HL-60 (cell line): ENCODE results near the gene KCNQ1OT1.

Experiments
- CTCF ChIP-seq: IDR thresholded peaks from one replicate; pipeline ENCODE4 v1.5.1; 2011; ENCODE audit warnings: low read length, control low read depth, inconsistent platforms; ENCODE audit not compliant: insufficient read depth
- GABPA ChIP-seq: IDR thresholded peaks from 2 replicates; pipeline ENCODE4 v1.6.1; 2012; ENCODE audit warnings: low read depth
- REST ChIP-seq: IDR thresholded peaks from 2 replicates; pipeline ENCODE4 v1.6.1; 2012; ENCODE audit warnings: low read depth; ENCODE audit not compliant: insufficient replicate concordance

- TF ChIP-seq REST (no peak), GABPA (no peak), CTCF (no peak)
Observed at GRCh38 chr11:2663506-2663905, 36.3 kb downstream of the KCNQ1OT1 start.
